VCaP (cell line): ENCODE results near the gene ANP32E.
"Not testable (repeated sequence)": the region's sequence is repeated elsewhere in the genome, so short reads cannot be mapped to it uniquely, and the experiment has no call there.

Experiments
- H3K27ac ChIP-seq: fragments of 450-650 bp; 2 replicates; pipeline ENCODE4 v1.5.1; 2017
- CTCF ChIP-seq: fragments of 450-650 bp; conservative IDR thresholded peaks from 2 replicates; pipeline ENCODE4 v1.5.1; 2017; ENCODE audit warnings: mild to moderate bottlenecking, moderate library complexity

Gene ANP32E

GRCh38 chr1:150207281-150207971 is 28.5 kb downstream of the ANP32E start:
- no peak for TF ChIP-seq CTCF
- peak overlapping the region; percentile 54; the same call in 1 of the 2 replicates for H3K27ac ChIP-seq

- no peak overlapping the region for H3K27ac ChIP-seq
- no peak for TF ChIP-seq CTCF
Measured at GRCh38 chr1:150196417-150196816, 39.5 kb downstream of the ANP32E start.

GRCh38 chr1:150194381-150195031 is 41.4 kb downstream of the ANP32E start:
- H3K27ac ChIP-seq = no peak overlapping the region
- TF ChIP-seq CTCF = no peak

- TF ChIP-seq CTCF = no peak
- peak overlapping the region; percentile 20; the same call in 1 of the 2 replicates for H3K27ac ChIP-seq
Measured at GRCh38 chr1:150192012-150192411, 43.9 kb downstream of the ANP32E start.

GRCh38 chr1:150187560-150187931 is 48.4 kb downstream of the ANP32E start:
- no peak overlapping the region for H3K27ac ChIP-seq
- peak; percentile 48 for TF ChIP-seq CTCF

GRCh38 chr1:150186789-150187559 is 48.9 kb downstream of the ANP32E start:
- peak; percentile 71 for TF ChIP-seq CTCF
- H3K27ac ChIP-seq = no peak overlapping the region

- not testable (repeated sequence) for H3K27ac ChIP-seq
Measured at GRCh38 chr1:150186438-150186788, 49.5 kb downstream of the ANP32E start.
